ENCODE data around the gene FRMD1.

Gene FRMD1

GRCh38 chr6:168073937-168074730 lies 4.9 kb downstream of the FRMD1 start:
- Histone ChIP-seq H2AK5ac (ENCODE audit: low read length, severe bottlenecking) (no peak overlapping the region), H2BK5ac (ENCODE audit: low read depth, low read length, poor library complexity, severe bottlenecking) (no peak overlapping the region), H3K4ac (ENCODE audit: low read depth in 1 of 2, low read length in 2 of 2) (no peak overlapping the region), H4K8ac (ENCODE audit: low read length) (no peak overlapping the region), H3K36me3 (ENCODE audit: control insufficient read depth in 1 of 2, insufficient read depth in 2 of 2, low read depth in 1 of 2, low read length in 2 of 2) (no peaks in the 10 kb centered on the region), H3K4me2 (ENCODE audit: low read length, poor library complexity, severe bottlenecking) (no peak overlapping the region), H4K91ac (ENCODE audit: low read length) (peak overlapping the region; percentile 15), H3K4me1 (ENCODE audit: control insufficient read depth, insufficient read depth, low read depth, low read length) (peaks cover 7% of the 10 kb centered on the region), H2BK120ac (ENCODE audit: low read depth, low read length) (no peak overlapping the region), H3K9ac (ENCODE audit: low read length) (no peak overlapping the region), H3K9me3 (ENCODE audit: control insufficient read depth, low read length) (no peaks in the 10 kb centered on the region), H3K4me3 (ENCODE audit: insufficient read depth in 1 of 2, low read depth in 1 of 2, low read length in 2 of 2) (no peak overlapping the region), H2BK15ac (ENCODE audit: low read depth, poor library complexity, severe bottlenecking) (no peak overlapping the region), H3K27me3 (ENCODE audit: control insufficient read depth in 1 of 2, insufficient read depth in 1 of 2, low read length in 2 of 2) (peaks cover 34 to 36% of the 10 kb centered on the region in 2 experiments), H3K14ac (ENCODE audit: low read length in 2 of 2) (peak overlapping the region in 1 of 2 experiments; percentile 76), H3K79me1 (replicated peaks; ENCODE audit: low read length, poor library complexity, severe bottlenecking) (no peaks in the 10 kb centered on the region), H2AFZ (ENCODE audit: low read depth, low read length) (no peak overlapping the region), H3K27ac (ENCODE audit: low read length, poor library complexity, severe bottlenecking) (no peak overlapping the region), H3K18ac (ENCODE audit: low read depth in 1 of 2, low read length in 2 of 2) (no peak overlapping the region), H3K23ac (ENCODE audit: low read length in 2 of 2) (no peak overlapping the region), H2BK12ac (ENCODE audit: low read length in 2 of 2) (no peak overlapping the region)
- 81% methylated on average over 13 of the region's 13 CpGs for WGBS
- DNase-seq: no peak

- Histone ChIP-seq H3K9ac (ENCODE audit: low read length) (no peak overlapping the region), H4K91ac (ENCODE audit: low read length) (no peak overlapping the region), H2AFZ (ENCODE audit: low read depth, low read length) (no peak overlapping the region), H2BK12ac (ENCODE audit: low read length in 2 of 2) (no peak overlapping the region), H2BK120ac (ENCODE audit: low read depth, low read length) (no peak overlapping the region), H3K27me3 (ENCODE audit: control insufficient read depth in 1 of 2, insufficient read depth in 1 of 2, low read length in 2 of 2) (peaks cover 33 to 36% of the 10 kb centered on the region in 2 experiments), H3K4me1 (ENCODE audit: control insufficient read depth, insufficient read depth, low read depth, low read length) (no peaks in the 10 kb centered on the region), H3K27ac (ENCODE audit: low read length, poor library complexity, severe bottlenecking) (no peak overlapping the region), H2AK5ac (ENCODE audit: low read length, severe bottlenecking) (no peak overlapping the region), H3K14ac (ENCODE audit: low read length in 2 of 2) (no peak overlapping the region), H3K18ac (ENCODE audit: low read depth in 1 of 2, low read length in 2 of 2) (no peak overlapping the region), H3K4me2 (ENCODE audit: low read length, poor library complexity, severe bottlenecking) (no peak overlapping the region), H3K79me1 (replicated peaks; ENCODE audit: low read length, poor library complexity, severe bottlenecking) (no peaks in the 10 kb centered on the region), H4K8ac (ENCODE audit: low read length) (no peak overlapping the region), H3K4ac (ENCODE audit: low read depth in 1 of 2, low read length in 2 of 2) (no peak overlapping the region), H3K4me3 (ENCODE audit: insufficient read depth in 1 of 2, low read depth in 1 of 2, low read length in 2 of 2) (no peak overlapping the region), H2BK15ac (ENCODE audit: low read depth, poor library complexity, severe bottlenecking) (no peak overlapping the region), H2BK5ac (ENCODE audit: low read depth, low read length, poor library complexity, severe bottlenecking) (no peak overlapping the region), H3K23ac (ENCODE audit: low read length in 2 of 2) (no peak overlapping the region), H3K36me3 (ENCODE audit: control insufficient read depth in 1 of 2, insufficient read depth in 2 of 2, low read depth in 1 of 2, low read length in 2 of 2) (no peaks in the 10 kb centered on the region), H3K9me3 (ENCODE audit: control insufficient read depth, low read length) (no peaks in the 10 kb centered on the region)
- WGBS: 86% methylated on average over 4 of the region's 4 CpGs
- DNase-seq: no peak
These were observed 6.3 kb downstream of the FRMD1 start for GRCh38 chr6:168072730-168073129.

- no peaks in the 10 kb centered on the region for H3K4me1 ChIP-seq (ENCODE audit: control insufficient read depth, insufficient read depth, low read depth, low read length)
- H2AFZ ChIP-seq (ENCODE audit: low read depth, low read length): no peak overlapping the region
- H2BK15ac ChIP-seq (ENCODE audit: low read depth, poor library complexity, severe bottlenecking): peak overlapping the region; percentile 12
- 88% methylated on average over 24 of the region's 24 CpGs for WGBS
- H4K8ac ChIP-seq (ENCODE audit: low read length): no peak overlapping the region
- no peak overlapping the region for H2BK12ac ChIP-seq (ENCODE audit: low read length in 2 of 2)
- H3K23ac ChIP-seq (ENCODE audit: low read length in 2 of 2): no peak overlapping the region
- H3K9ac ChIP-seq (ENCODE audit: low read length): no peak overlapping the region
- H3K36me3 ChIP-seq (ENCODE audit: control insufficient read depth in 1 of 2, insufficient read depth in 2 of 2, low read depth in 1 of 2, low read length in 2 of 2): no peaks in the 10 kb centered on the region
- H3K14ac ChIP-seq (ENCODE audit: low read length in 2 of 2): no peak overlapping the region
- H3K4me3 ChIP-seq (ENCODE audit: insufficient read depth in 1 of 2, low read depth in 1 of 2, low read length in 2 of 2): no peak overlapping the region
- peaks cover 30 to 36% of the 10 kb centered on the region in 2 experiments for H3K27me3 ChIP-seq (ENCODE audit: control insufficient read depth in 1 of 2, insufficient read depth in 1 of 2, low read length in 2 of 2)
- H3K27ac ChIP-seq (ENCODE audit: low read length, poor library complexity, severe bottlenecking): no peak overlapping the region
- no peak overlapping the region for H3K4ac ChIP-seq (ENCODE audit: low read depth in 1 of 2, low read length in 2 of 2)
- no peak overlapping the region for H2BK120ac ChIP-seq (ENCODE audit: low read depth, low read length)
- no peaks in the 10 kb centered on the region for H3K9me3 ChIP-seq (ENCODE audit: control insufficient read depth, low read length)
- H2AK5ac ChIP-seq (ENCODE audit: low read length, severe bottlenecking): no peak overlapping the region
- DNase-seq: no peak
- no peak overlapping the region for H4K91ac ChIP-seq (ENCODE audit: low read length)
- H3K4me2 ChIP-seq (ENCODE audit: low read length, poor library complexity, severe bottlenecking): no peak overlapping the region
- no peak overlapping the region for H3K18ac ChIP-seq (ENCODE audit: low read depth in 1 of 2, low read length in 2 of 2)
- H3K79me1 ChIP-seq (replicated peaks; ENCODE audit: low read length, poor library complexity, severe bottlenecking): no peaks in the 10 kb centered on the region
- no peak overlapping the region for H2BK5ac ChIP-seq (ENCODE audit: low read depth, low read length, poor library complexity, severe bottlenecking)
These were observed 6.8 kb downstream of the FRMD1 start for GRCh38 chr6:168072261-168072660.

GRCh38 chr6:168071620-168072019 lies 7.4 kb downstream of the FRMD1 start:
- WGBS: 58% methylated on average over 9 of the region's 9 CpGs

More at GRCh38 chr6:168071620-168072019, 7.4 kb downstream of the FRMD1 start:
- Histone ChIP-seq H3K79me1 (replicated peaks; ENCODE audit: low read length, poor library complexity, severe bottlenecking) (no peaks in the 10 kb centered on the region), H3K4me2 (ENCODE audit: low read length, poor library complexity, severe bottlenecking) (no peak overlapping the region), H2BK12ac (ENCODE audit: low read length in 2 of 2) (no peak overlapping the region), H3K9ac (ENCODE audit: low read length) (no peak overlapping the region), H3K4me3 (ENCODE audit: insufficient read depth in 1 of 2, low read depth in 1 of 2, low read length in 2 of 2) (no peak overlapping the region), H3K18ac (ENCODE audit: low read depth in 1 of 2, low read length in 2 of 2) (no peak overlapping the region), H3K36me3 (ENCODE audit: control insufficient read depth in 1 of 2, insufficient read depth in 2 of 2, low read depth in 1 of 2, low read length in 2 of 2) (no peaks in the 10 kb centered on the region), H4K8ac (ENCODE audit: low read length) (no peak overlapping the region), H4K91ac (ENCODE audit: low read length) (no peak overlapping the region), H3K4me1 (ENCODE audit: control insufficient read depth, insufficient read depth, low read depth, low read length) (no peaks in the 10 kb centered on the region), H2BK15ac (ENCODE audit: low read depth, poor library complexity, severe bottlenecking) (no peak overlapping the region), H3K14ac (ENCODE audit: low read length in 2 of 2) (peak overlapping the region in 1 of 2 experiments; percentile 6), H2BK5ac (ENCODE audit: low read depth, low read length, poor library complexity, severe bottlenecking) (no peak overlapping the region), H2BK120ac (ENCODE audit: low read depth, low read length) (no peak overlapping the region), H3K23ac (ENCODE audit: low read length in 2 of 2) (no peak overlapping the region), H3K4ac (ENCODE audit: low read depth in 1 of 2, low read length in 2 of 2) (no peak overlapping the region), H2AFZ (ENCODE audit: low read depth, low read length) (no peak overlapping the region), H3K9me3 (ENCODE audit: control insufficient read depth, low read length) (no peaks in the 10 kb centered on the region), H3K27ac (ENCODE audit: low read length, poor library complexity, severe bottlenecking) (no peak overlapping the region), H3K27me3 (ENCODE audit: control insufficient read depth in 1 of 2, insufficient read depth in 1 of 2, low read length in 2 of 2) (peaks cover 32 to 34% of the 10 kb centered on the region in 2 experiments), H2AK5ac (ENCODE audit: low read length, severe bottlenecking) (no peak overlapping the region)
- no peak for DNase-seq

Data from mesenchymal stem cell (in vitro differentiated cells and primary cell).